GM19193 (cell line): Measurements from ENCODE around the gene VIPR2.

Experiments
- POLR2A ChIP-seq: IDR thresholded peaks from 4 replicates; pipeline ENCODE4 v1.6.1; 2011; ENCODE audit not compliant: insufficient read depth, insufficient read length; ENCODE audit errors: extremely low read depth

The VIPR2 gene

DNA sequence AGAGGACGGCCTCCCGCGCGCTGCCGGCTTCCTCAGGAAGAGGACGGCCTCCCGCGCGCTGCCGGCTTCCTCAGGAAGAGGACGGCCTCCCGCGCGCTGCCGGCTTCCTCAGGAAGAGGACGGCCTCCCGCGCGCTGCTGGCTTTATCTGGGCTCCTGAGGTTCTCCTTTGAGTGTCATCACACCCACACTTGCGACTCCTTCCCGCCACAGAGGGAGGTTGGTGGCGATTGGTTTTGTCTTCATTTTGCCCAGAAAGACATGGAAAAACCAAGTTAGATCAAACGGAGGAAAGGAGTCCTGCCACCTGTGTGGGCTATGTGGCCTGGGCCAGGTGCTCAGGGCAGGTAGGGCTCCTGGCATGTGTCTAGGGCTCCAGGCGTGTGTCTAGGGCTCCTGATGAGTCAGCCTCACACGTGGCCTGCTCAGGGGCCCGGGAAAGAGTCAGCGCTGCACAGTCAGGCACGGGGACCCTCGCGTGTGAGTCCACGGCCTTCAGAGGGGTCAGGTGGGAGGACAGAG, 138.0 kb downstream of the VIPR2 start:
- no peak for TF ChIP-seq POLR2A

DNA sequence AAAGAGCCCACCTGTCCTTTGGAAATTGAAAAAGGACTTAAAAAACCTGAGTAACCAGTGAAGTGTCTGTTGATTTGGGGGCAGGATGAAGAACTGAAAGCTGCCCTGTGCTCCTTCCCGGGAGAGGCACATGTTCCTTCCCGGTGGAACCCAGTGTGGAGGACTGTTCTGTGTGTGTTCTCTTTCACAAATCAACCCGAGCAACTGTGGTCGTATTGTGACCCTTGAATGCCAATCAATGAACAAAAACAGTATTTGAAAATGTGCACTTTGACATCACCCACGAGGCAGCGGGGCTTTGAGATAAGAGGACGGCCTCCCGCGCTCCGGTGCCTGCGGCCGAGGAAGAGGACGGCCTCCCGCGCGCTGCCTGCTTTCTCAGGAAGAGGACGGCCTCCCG, 139.0 kb downstream of the VIPR2 start:
- TF ChIP-seq POLR2A = no peak

DNA sequence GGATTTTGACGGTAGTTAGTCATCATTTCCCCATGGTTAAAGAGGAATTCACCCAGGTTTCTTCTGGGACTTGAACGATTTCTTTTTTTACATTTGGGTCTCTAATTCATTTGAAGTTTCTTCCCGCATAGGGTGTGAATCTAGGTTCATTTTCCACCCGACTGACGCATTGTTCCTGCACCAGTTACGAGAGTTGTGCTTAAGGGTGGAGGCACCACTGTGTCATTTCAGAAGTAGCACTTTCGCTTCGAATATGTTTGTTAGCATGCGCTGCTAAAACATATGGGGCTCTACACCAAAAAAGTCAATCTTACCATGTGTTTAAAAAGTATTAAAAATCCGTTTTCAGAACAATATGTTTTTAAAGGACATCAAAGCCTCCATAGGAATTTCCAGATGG, 140.3 kb downstream of the VIPR2 start:
- TF ChIP-seq POLR2A = no peak

DNA sequence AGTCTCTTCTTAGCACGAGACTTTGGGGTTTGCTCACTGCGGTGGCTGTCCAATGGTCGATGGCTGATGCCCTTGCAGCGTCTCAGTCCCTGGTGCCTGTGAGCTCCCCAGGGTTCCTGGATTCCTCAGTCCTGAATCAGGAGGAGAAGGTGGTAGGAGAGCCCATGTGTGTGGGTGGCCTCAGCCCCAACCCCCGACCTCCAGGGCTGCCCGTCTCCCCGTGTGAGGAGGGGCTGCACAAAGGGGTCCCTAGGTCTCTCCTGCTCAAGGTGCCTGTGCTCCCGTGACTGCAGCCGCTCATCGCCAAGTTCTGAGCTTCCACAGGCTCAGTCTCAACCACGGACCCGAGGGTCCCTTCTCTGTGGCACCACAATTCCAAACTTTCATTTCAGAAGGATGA, 142.9 kb downstream of the VIPR2 start:
- no peak for TF ChIP-seq POLR2A

DNA sequence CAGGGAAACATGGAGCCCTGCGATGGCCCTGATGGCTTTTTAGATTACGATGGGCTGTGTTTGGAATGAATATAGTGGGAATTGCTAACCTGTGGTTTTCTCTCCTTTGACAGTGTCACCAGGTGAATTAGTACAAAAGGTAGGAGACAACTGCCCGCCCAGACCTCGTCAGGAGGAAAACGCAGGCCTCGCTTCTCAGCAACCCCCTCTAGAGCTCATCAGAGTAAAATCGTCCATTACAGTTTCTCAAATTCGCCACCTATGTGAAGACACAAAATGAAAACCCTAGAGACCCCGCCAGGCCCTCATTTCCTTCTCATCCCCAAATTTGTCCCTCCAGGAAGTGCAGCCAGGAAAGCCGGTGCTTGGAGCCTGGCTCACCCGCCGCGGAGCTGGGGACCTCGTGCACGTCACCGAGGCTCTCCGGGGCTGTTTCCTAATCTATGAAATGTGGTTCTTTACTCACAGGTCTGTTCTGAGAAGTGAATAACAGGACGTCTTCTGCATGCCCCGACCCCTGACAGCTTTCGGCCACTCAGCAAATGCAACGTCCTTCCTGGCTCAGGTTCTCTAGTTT, 143.7 kb downstream of the VIPR2 start:
- TF ChIP-seq POLR2A = no peak

DNA sequence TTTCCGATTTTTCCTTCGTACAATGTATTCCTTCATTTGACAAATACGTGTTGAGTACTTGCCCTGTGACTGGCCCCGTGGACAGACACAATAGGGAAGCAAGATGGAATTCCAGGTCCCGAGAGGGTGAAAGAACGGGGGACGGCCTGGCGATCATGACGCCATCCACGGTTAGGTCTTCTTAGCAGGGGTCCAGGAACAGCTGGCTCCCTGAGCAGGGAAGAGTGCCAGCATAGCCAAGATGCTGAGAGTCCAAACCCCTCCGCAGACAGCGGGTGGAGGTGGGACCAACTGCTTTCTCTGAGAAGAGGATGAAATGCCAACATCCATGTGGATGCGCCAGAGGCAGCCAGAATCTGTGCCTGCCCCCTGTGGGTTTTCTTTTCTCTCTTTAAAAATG, 144.6 kb downstream of the VIPR2 start:
- no peak for TF ChIP-seq POLR2A

DNA sequence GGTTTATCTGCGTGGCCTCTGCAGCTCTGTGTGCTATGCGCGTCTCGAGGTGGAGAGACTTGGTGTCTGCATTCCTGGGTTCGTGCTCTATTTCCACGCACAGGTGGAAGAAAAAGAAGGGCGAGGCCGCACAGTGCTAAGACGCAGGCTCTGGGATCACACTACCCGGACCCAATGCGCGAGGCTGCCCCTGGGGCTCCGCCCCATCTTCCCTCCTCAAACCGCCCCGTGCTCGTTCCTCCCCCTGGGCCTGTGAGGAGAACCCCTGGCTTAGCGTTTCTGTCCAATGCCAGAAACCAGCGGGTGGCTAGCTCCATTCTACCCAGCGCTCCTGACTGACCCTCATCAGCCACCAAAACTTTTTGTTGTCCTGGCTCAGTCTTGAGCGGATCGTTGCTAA, 145.2 kb downstream of the VIPR2 start:
- TF ChIP-seq POLR2A = no peak

DNA sequence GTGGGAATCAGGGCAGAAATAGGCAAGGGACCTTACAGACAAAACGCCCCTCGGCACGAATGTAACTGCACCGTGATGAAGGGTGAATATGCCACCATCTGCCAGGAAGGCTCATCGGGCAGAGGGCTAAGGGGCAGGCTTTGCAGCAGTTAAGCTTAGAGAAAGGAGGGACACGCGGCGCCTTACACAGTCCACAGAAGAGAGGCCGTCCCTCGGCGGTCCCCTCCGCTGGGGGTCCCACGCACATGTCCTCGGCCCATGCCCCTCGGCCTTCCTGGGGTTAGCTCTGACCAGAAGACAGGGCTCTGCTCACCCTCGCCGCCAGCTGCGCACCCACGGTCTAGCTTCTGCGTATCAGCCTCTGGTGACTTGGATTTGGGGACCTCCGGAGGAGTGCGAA, 147.2 kb downstream of the VIPR2 start:
- TF ChIP-seq POLR2A = no peak

DNA sequence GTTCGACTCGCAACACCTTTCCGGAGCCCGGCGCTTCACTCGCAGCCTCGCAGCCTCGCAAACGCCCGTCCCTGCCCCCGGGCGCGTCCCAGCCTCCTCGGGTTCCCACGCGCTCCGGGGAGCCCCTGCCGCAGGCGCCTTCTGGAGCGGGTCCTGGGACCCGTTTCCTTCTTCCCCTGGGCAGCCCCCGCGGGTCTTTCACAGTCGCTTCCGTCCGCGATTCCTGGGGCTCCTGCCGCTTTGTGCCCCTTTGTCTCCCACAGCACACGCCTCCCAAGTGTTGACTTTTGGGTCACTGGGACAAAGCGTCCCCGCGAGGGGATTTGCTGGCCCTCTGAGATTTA, 147.6 kb downstream of the VIPR2 start:
- no peak for TF ChIP-seq POLR2A

DNA sequence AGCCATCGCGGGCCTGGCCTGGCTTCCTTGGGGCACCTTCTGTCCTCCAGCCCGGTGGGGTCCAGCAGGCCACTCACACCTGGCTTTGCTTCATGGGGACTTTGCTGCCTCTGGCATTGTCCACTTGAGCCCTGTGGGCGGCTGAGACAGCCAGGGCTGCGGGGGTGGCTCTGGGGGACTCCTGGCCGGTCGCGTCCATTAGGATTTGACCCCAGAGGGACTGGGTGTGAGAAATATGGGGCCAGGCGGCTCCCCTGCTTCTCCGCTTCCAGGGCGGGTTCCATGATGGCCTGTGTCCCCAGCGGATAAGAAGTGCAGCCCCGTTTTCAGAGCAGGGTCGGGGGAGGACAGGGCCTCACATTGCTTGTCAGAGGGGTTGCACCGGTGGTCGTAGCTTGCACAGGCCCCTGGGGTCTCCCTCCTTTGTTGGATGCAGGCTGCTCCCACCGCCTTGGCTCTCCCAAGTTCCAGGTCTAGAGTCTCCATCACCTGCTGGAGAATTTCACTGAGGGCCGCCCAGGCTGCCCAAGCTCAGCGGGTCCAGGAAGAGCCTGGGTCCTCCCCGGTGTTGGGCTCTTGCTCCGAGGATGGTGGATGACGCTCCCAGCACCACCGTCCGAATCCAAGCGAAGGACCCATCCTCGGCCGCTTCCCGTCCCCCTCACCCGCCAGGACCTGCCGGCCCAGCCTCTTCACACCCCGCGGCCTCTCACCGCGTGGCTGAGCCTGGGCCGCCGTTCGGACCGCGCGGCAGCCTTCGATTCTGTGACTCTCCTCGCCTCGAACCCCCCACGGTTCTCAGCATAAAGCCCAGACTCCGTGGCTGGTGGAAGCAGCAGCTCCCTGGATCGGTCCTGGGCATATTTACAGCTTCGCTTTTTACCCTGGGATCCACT, 148.2 kb downstream of the VIPR2 start:
- TF ChIP-seq POLR2A = no peak

DNA sequence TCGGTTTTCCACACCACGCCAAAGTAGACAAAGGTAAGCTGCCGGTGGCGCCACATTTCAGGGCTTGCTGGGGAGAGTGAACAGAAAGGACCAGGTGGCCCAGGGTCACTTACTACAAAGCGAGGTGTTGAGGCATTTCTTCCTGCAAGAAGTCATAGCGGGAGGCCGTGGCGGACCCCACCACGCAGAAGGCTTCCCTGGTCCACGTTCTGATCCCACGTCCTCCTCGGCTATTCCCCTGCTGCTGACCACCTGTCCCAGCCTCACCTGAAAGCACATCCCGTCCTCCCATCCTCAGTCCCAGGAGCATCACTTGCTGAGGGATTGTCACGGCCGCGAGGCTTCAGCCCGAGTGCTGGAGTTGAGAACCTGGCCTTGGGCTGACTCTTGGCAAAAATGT, 149.2 kb downstream of the VIPR2 start:
- TF ChIP-seq POLR2A = no peak

DNA sequence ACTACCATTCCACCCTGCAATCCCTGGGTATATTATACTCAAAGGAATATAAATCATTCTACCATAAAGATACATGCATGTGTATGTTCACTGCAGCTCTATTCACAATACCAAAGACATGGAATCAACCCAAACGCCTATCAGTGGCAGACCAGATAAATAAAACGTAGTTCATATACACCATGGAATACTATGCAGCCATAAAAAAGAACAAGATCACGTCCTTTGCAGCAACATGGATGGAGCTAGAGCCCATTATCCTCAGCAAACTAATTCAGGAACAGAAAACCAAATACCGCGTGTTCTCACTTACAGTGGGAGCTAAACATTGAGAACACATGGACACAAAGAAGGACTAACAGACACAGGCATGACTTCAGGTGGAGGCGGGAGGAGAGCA, 150.0 kb downstream of the VIPR2 start:
- no peak for TF ChIP-seq POLR2A

DNA sequence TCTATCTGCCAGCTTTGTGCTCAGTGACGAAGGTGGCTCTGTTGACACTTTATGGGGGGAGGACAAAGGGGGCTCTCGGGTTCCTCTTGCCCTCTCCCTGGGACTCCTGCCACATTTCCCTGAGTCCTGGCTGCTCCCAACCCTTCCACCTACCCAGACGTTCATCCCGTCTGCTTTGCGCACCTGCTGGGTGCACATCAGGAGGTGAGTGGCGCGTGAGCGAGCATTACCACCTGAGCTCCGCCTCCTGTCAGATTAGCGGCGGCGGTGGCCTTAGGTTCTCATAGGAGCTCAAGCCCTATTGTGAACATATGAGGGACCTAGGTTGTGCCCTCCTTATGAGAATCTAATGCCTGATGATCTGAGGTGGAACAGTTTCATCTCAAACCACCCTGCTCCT, 151.1 kb downstream of the VIPR2 start:
- TF ChIP-seq POLR2A = no peak

DNA sequence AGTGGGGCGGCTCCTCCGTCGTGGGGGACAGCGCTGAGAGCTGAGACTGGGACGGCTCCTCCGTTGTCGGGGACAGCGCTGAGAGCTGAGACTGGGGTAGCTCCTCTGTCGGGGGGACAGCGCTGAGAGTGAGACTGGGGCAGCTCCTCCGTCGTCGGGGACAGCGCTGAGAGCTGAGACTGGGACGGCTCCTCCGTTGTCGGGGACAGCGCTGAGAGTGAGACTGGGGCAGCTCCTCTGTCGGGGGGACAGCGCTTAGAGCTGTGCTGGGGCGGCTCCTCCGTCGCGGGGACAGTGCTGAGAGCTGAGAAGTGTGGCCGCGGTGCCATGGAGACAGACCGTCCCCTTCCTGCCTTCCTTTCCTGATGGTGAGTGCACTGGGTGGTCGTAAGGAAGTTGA, 151.9 kb downstream of the VIPR2 start:
- TF ChIP-seq POLR2A = no peak

DNA sequence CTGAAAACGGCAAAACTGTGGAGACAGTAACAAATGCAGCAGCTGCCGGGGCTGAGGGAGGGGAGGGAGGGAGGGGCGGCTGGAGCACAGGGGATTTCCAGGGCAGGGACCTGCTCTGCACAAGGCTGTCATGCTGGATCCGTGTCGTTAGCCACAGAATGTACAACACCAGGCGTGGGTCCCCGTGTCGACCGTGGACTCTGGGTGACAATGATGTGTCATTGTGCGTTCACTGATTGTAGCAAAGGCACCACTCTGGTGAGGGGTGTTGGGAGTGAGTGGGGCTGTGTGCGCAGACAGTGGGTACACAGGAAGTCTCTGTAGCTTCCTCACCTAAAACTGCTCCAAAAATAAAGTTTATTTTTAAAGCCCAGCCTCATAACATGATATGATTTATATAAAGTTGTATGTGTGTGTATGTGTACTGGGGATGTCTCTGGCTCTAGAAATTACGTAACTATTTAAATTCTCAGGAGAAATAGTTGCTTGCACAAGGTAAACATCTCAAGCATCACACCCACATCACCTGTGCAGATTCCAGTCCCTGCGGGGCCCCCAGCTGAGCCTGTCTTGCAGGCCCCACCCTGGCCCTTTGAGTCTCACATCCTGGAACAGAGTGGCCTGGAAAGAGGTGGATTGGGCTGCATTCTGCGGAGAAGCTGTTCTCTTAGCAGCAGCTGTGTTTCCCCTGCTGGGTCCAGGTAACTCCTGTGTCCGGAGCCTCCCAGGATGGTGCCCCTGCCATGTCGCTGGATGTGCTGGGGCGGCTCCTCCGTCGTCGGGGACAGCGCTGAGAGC, 152.6 kb downstream of the VIPR2 start:
- TF ChIP-seq POLR2A = no peak
